D341Med (cell line): ENCODE measurements around the gene VEZF1.
"Not testable (repeated sequence)": the region's sequence is repeated elsewhere in the genome, so short reads cannot be mapped to it uniquely, and the experiment has no call there.

Source experiments
- DNase-seq: peaks from one replicate; pipeline ENCODE4 v3.0.0; 2012; ENCODE audit warnings: low spot score

Gene VEZF1

DNA sequence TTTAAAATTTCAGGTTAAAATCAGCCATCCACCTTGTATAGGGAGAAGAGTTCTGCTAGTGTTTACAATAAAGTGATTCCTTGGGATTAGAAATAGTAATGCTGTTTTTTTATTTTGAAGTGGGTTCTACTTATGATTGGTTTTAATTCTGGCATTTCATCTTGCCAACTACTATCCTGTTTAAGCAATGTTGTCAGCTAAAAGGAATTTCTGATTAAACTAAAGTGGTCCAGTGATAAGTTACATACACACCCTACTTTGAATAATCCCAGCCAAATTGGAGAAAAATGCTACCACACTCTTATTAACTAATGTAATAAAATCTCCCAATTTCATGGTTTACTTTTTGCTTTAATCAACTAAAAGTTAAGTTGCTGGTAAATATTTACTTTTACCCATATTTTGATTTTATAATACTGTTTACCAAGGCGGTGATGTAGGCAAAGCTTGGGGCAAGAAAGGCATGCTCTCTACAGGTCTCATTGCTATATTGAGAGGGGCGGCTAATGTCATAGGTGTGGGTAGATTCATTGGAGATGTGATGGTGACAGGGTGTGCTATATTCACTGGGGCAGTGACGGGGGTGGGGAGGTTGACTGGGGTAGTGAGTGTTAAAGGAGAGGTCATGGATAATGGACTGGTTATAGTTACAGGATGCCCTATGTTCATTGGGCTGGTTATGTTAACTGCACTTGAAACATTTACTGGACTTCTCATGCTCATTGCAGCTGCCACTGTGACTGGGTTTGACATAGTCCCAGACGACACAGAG, 13.8 kb downstream of the VEZF1 start:
- not testable (repeated sequence) for DNase-seq

DNA sequence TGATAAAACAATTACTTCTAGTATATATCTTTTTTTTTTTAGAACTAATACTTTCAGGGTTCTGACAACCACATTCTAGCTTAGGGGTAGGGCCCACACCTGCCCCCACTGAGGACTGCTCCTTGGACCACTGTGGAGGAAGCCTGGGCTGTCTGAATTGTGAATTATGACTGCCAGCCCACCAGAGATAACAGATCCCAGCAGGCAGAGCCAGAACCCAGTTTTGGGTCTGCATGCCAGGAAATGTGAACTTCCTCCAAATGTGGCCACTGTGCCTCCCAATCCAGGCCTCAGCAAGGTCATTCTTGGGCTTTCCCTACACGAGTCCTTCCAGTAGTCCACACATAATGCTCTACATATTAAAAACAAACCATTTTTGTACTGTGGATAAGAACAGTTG, 15.9 kb downstream of the VEZF1 start:
- no peak for DNase-seq

DNA sequence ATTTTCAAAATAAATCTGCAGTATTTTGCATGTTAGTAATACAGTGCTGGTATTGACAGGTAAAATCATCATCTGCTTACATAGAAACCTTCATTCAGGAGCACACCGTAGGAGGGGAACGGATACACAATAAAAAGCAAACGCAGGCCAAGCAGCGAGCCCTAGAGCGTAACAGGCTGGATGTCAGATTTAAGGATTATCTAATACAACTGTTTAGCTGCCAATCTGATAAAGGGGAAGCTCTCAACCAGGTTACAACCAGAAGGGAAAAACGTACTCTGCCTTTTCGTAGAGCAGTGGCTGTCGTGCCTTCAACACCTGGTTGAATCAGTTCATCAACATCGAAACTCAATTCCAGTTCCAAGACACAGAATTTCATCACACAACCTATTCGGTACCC, 16.5 kb downstream of the VEZF1 start:
- DNase-seq = peak; percentile 72

DNA sequence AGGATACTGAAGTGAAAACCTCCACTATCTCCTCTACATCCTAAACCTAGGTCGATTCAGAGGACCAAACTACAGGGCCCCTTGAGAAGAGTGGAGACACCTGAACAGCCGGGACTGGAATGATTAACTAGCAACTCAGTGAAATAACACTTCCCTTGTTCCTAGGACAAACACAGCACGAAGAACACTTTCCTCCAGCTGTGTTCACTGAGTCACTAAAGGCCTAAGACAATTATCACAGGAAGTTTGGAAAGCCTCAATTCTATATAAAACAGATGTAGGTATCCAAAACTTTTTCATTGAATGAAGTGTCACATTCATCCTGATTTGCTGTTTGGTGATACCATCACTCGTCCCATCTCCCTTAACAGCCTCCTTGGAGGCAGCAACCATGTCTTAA, 17.3 kb downstream of the VEZF1 start:
- DNase-seq = no peak

DNA sequence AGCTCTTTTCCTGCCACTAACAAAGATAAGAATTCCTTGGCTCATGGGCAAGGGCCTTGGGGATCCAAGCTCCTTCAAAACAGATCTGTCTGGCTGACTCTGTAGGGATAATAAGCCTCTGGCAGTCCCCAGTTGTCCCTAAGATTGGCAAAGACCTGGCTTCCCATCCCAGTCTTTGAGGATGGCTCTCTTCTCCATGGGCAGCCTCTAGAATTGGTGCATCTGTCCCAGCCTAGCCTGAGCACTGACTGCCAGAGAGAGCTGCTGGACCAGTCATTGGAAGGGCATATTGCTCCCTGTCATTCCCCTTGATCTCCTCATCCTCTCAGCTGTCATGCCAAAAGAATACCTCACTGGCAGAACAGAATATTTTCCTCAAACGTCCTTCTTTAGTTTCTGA, 19.6 kb downstream of the VEZF1 start:
- no peak for DNase-seq

DNA sequence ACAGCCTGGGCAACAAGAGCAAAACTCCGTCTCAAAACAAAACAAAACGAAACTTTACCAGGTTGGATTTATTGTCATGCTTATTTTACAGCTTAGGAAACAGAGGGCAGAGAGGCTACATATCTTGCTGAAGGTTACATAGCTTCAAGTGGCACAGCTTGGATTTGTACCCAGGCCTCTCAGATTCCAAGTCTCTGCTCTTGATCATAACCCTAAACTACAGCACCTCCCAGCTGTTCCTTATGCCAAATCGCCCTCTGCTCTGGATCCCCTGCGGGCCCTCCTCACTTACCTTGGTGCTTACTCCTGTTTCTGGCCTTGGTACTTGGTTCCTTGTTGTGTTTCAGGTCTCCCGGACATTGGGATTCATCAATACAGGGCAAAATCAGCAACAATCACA, 21.2 kb downstream of the VEZF1 start:
- no peak for DNase-seq

DNA sequence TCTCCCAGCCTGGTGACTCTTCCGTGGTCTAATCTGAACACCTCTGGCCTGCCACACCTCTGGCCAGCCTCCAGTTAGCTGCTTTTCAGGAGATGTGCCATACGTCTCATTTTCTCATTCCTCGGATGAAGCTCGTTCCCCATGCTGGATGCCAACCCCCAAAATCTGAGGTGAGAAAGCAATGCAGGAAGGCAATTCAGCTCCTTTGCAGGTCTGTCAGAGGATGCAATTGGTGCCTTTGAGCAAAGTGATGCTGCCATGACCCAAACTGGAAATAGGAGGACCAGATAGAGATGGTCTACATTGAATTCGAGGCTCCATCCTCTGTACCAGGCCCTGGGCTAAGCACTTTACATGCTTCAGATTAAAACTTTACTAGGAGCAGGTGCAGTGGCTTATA, 21.8 kb downstream of the VEZF1 start:
- DNase-seq = no peak

DNA sequence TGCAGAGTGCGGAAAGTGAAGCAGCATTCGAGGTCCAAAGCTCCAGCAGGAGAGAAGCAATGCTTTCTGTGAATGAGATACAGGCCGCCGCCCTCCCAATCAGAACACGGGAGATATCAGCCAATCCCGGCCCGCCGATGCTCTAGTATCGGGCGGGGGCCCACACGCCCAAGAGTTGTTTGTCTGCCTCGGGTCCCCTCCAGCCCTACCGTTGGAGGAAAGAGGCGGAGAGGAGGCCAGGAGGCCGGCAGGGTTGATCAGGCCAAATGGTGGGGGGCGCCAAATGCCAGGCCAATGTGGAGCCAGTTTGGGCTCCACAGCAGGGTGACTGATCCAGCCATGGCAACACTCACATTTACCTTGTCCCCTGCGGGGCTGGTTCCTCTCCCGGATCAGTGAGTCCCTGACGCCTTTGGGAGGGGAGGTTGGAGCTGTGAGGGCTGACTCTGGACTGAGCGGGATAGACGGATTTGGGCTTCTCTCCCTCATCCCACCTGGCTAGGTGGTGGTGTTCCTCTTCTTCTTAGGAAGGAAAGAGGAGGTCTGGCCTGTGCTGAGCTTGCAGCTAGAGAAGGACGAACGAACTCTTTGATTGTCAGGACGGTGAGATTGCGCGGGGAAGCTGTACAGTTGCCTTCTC, 22.4 kb downstream of the VEZF1 start:
- DNase-seq = no peak

DNA sequence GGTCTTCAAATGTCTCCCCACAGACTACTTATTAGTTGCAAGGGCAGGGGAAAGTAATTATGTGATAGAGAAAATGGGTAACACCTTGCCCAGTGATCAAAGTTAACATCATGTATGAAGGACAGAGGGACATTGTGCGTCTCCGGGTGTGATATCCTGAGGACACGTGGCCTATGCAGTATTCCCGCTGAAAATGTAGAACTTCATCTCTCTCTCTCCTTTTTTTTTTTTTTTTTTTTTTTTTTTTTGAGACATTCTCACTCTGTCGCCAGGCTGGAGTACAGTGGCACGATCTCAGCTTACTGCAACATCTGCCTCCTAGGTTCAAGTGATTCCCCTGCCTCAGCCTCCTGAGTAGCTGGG, 24.9 kb downstream of the VEZF1 start:
- no peak for DNase-seq

DNA sequence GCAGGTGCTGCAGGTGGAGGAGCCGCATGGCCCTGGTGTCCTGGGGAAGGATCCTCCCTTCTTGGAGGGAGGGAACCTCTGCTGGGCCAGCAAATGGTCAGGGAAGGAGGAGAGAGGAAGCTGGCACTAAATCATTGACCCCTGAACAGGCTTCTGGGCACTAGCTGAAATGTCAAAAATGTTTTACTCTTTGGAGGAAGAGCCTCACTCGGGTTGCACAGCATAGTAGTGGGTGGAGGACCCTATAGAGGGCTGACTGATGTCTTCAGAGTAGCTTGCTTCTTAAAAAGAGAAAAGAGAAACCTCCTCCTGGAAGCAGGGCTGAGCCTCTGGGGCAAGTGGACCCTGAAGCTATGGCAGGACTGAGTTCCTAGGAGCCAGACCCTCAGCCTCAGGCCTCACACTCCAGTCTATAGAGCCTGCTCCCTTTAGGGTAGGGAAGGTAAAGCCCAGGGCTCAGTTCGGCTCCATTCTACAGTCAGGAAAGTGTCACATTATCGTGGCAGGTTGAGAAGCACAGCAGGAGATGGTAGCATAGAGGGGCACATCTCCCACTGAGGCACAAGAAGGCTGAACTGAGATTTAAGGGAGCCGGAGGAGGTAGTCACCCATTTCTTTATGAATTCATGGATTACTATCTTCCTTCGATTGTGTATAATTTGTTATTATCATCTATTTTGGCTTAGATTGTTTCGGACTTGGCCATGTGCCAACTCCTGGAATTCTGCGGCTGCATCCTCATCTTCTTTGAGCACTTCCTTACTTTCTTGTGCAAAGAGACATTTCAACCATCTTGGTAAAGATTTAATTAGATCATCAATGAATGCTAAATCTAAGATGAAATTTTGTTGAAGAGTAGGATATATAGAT, 25.5 kb downstream of the VEZF1 start:
- DNase-seq = no peak

DNA sequence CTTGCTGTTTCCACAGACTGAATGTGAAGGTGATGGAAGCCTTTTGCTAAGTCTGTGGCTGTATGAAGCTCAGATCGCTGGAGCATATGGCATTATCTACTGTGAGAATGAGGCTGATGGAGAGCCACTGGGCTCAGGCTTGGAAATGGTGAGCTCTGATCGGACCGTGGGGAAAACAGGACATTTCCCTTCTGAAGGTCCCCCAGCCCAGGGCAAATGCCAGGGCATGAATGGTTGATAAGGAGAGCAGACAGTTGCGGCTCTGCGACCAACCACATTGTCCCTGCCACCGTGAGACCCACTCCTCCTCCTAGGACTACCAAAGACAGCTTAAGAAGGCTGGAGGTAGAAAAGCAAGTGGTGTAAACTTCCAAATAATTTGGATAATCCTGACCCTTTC, 28.1 kb downstream of the VEZF1 start:
- no peak for DNase-seq

DNA sequence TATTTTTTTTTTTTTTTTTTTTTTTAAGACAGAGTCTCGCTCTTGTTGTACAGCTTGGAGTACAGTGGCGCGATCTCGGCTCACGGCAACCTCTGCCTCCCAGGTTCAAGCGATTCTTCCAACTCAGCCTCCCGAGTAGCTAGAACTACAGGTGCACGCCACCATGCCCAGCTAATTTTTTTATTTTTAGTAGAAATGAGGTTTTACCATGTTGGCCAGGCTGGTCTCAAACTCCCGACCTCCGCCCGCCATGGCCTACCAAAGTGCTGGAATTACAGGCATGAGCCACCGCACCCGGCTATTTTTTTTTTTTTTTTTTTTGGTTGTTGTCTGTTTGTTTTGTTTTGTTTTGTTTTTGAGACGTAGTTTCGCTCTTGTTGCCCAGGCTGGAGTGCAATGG, 29.7 kb downstream of the VEZF1 start:
- DNase-seq = not testable (repeated sequence)

DNA sequence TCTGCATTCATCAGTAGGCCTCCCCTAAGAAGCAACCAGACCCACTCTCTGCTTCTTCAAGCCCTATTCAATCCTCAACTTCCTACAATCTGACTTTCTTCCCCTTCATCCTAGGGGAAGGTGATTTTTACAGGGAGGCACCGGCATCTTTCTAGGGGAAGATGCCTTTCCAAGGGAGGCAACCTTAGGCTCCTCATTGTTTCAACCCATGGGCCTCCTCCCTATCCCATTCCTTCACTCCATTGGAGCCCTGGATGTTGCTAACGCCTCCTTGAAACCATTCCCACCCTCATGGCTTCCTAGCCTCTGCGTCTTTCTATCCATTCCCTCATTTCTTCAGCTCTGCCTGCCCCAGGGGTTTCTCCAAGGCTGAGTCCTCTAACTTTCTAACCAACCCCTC, 30.2 kb downstream of the VEZF1 start:
- DNase-seq = no peak

DNA sequence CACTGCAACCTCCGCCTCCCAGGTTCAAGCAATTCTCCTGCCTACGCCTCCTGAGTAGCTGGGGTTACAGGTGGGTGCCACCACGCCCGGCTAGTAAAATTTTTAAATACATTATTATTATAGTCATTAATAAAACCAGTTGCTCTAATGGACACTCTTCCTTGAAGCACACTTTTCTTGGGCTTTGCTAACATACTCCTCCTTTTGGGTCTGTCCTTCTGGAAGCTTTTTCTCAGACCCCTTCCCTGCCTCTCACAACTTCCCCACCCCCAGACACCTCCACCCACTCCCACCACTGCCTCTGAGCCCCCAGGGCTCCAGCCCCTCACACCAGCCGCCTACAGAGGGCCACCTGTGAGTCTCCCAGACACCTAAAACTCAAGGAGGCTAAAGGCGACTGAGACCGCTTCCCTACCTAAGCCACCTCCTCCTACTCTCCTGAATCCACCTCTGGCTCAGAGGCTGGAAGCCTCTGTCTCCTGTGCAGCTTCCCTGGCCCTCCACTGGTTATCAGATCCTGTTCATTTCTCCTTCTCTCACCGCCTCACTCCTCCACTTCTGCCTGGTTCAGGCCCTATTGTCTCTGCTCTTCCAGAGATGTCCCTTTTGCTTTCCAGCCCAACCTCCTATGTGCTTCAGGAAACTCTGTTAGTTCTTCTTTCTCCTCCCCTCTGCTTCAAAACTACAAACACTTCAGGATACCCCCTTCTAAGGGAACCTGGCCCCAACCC, 30.8 kb downstream of the VEZF1 start:
- DNase-seq = no peak

DNA sequence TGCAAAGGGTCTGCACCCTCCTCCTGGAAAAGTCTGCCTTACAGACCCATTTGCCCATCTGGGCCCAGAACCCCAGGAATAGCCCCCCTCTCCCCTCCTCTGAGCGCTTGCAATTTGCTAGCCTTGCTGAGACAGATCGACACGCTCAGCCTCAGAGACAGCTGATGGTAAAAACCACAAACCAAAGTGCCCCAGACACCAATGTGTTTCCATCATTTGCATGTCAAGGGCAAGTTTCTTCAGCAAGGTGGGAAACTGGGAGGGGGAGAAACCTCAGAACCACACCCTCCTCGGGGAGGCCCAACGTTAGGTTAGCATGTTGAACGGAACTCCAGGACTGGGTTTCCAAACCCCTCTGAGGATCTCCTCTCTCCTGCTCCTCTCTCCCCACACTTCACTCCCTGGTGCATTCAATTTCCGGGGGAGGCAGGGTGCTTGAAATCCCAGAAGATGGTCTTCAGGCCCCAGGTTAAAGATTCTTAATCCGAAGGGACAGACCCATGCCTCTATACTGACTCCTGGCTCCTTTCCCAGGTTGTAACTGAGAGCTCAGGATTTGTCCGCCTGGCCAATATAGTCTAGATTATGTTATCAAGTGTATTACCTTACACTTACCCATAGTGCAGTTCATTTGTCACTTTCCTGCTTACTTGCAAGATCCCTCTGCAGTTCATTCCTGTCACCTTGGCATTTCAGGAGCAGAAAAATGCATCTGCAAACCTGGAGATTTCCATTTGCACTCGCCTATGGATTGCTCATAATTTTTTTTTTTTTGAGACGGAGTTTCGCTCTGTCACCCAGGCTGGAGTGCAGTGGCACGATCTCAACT, 31.5 kb downstream of the VEZF1 start:
- peak; percentile 63 for DNase-seq

DNA sequence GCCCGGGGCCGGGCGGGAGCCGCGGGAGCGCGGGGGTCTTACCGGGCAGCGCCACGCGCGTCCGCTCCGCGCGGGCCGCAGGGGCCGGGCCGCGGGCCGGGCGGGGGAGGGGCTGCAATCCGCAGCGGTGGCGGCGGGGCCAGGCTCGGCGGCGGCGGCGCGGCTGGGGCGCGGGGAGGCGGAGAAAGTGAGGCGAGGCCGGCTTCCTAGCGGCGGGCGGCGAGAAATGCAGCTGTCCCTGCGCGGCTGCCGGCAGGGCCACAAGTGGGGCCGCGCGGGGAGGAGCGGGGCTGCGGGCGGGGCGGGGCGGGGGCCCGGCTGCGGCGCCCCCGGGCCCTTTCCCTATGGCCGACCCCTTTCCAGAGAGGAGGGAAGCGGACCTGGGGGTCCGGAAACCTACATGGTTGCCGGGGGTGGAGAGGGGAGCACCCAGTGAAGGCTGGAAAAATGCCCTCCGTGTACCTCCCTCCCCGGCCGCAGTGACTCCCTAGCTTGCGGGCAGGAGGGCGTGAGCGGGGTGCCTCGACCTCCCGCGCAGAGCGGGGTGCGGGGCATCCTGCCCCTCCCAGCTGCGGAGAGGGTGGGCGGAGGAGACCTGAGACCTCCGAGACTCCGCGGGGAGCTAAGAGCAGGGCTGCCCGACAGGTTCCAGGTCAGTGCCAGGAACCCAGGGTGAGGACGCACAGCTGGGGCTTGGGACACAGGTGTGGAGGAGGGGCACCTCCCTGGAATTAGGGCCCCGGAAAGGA, 32.7 kb downstream of the VEZF1 start, which contains the start of gene CUEDC1:
Gene CUEDC1 (minus strand): TSS at position 230 of the 749 bp plus-strand sequence. CDS start 69,848 bp downstream, outside the sequence.
- DNase-seq = peak; percentile 92

DNA sequence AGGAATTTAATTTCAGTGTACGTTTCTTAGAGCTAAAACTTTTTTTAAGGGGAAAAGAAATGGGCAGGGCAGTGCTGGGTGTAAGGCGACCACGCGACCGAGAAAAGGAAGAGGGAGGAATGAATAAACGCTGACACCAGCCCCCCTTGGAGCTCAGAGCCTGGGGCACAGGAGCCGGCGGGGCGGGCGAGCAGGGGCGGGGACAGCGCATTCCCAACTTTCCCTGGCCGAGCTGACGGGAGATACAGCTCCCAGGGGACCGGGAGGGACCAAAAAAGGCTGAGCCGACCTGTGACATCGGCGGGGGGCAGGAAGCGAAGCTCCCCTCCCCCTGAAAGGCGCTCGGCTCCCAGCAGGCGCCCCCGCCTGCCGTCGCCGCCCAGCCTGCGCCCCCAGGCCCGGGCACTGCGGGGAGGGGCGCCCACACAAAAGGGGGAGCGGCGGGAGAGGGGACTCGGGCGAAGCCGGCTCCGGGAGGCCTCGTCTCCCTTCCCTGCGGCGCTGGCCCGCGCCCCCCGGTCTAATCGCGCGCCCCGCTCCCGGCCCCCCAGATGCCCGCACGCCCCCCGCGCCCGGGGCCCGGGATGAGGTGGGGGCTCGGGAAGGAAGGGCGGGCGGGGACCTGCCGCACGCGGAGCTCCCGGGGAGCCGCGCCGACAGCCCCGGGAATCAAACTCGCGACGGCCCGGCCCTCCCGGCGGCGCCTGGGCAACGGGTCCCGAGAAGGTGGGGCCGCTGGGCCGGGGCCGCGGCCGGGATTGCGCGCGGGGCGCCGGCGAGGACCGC, 33.5 kb downstream of the VEZF1 start:
- peak; percentile 96 for DNase-seq

DNA sequence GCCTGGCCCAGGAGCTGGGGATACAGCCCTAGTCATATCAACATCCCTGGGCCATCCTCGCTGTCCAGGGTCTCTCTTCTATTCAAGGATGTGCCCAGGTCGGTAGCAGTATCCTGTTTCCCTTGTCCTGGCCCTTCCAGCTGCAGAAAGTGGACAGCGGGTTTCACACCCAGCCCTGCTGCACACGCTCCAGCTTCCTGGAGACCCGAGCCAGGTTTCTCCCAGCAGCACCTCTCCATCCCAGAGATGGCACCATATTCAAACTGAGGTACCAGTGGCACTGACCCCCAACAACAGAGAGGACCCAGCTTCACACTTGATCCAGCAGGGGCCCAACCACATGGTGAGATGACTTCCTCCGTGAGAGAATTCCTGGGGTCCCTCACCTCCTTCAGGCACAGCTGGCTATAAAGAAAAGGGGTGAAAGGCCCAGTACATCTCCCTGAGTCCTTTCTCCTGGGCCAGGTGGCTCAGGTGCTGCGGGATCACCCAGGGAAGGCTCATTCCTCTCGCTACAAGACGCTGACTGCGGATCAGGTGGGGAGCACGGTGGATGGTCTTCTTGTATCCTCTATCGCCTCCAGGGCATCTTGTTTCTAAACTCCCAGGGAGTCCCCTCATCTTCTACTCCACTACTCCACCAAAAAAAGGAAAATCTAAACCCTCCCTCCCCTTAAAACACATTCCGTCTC, 34.2 kb downstream of the VEZF1 start:
- DNase-seq = no peak

DNA sequence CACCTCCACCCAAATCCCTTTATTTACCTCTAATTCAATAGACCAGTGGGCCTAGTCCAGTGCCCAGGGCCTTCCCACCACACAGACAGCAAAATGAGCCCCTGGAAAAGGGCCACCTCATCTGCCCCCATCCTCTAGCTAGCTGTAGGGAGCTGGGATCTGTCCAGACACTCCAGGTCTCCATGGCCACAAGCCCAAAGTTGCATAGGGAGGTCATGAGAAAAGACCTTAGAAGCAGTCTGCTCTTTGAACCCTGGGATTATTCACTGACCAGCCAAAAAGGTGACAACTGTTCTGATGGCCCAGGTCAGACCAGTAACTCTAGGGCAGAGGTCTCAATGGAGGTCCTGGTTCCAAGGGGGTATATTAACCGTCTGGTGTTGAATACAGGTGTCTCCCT, 34.8 kb downstream of the VEZF1 start:
- DNase-seq = no peak
